ENCODE data around the gene GPR146. TPM values are rescaled to one million over a fixed set of nuclear protein-coding genes. Genes with fewer than 3 reads are reported as not detected.

GPR146 gene
- total and polyA plus RNA-seq, 9 of the 15 experiments (the other 6 are each of a cell fraction or from before 2014, with no cell fraction given), result 0.22 to 3.6 (median 0.64) TPM; not detected in 2

- peaks cover 3% of the 10 kb centered on the region; the same call in 1 of the 3 replicates for H3K79me2 ChIP-seq (ENCODE audit: control insufficient read depth, insufficient read depth, low read length)
- POLR2A ChIA-PET, result interaction anchor here (0.8 to 1.2 kb wide), 4 partner anchors 8 to 116 kb away, joined by 3 read pairs; no protein-coding TSS in a partner anchor
- DNase-seq (ENCODE audit: extremely low read depth in 1 of 4, low spot score in 3 of 4), result no peak
- H3K4me2 ChIP-seq (ENCODE audit: insufficient read depth, low read length), result no peak overlapping the region
- no peaks in the 10 kb centered on the region for H3K9me1 ChIP-seq (ENCODE audit: control insufficient read depth, insufficient read depth, low read length)
- FAIRE-seq, result no peak
- in situ Hi-C loops (cut with MboI) (no loop called here), intact Hi-C loops (cut with micrococcal nuclease) (no loop called here)
- no peak overlapping the region for H2AFZ ChIP-seq (ENCODE audit: low read depth, low read length)
- H3K27ac ChIP-seq (ENCODE audit: extremely low read depth, low read depth, low read length), result no peak overlapping the region
- H3K4me1 ChIP-seq (replicated peaks in 1 of 2; ENCODE audit: control insufficient read depth in 2 of 2, insufficient read depth in 2 of 2, low read length in 2 of 2), result peaks cover 0 to 44% of the 10 kb centered on the region in 2 experiments; a peak in 2 of 5 replicates
- TF ChIP-seq POLR3G (IDR thresholded peaks at IDR 0.05; ENCODE audit: extremely low read depth, insufficient read length, insufficient replicate concordance) (no peak), ZNF263 (CRISPR knock-in tag; IDR thresholded peaks at IDR 0.05; ENCODE audit: borderline replicate concordance) (no peak), XRCC5 (IDR thresholded peaks at IDR 0.05; ENCODE audit: low read depth, low read length) (no peak)
- H3K27me3 ChIP-seq (ENCODE audit: control insufficient read depth in 2 of 2, insufficient read depth in 2 of 2, low read length in 2 of 2), result no peaks in the 10 kb centered on the region
- H3K36me3 ChIP-seq (ENCODE audit: control insufficient read depth, insufficient read depth, low read length), result no peaks in the 10 kb centered on the region
- ATAC-seq, result no peak
- no peaks in the 10 kb centered on the region for H3K9me3 ChIP-seq (replicated peaks; ENCODE audit: control insufficient read depth, insufficient read depth, low read depth, low read length)
- no TSS peak for BruUV-seq (replicated peaks)
- H3K9ac ChIP-seq (ENCODE audit: insufficient read depth in 1 of 2, low read depth in 2 of 2, low read length in 2 of 2), result peak overlapping the region in 1 of 2 experiments; percentile 29; a peak in 1 of 4 replicates
- H4K20me1 ChIP-seq (replicated peaks; ENCODE audit: control insufficient read depth, insufficient read depth, low read length), result no peaks in the 10 kb centered on the region; the same call in 1 of the 2 replicates
- no peak overlapping the region for H3K4me3 ChIP-seq
- CTCF ChIA-PET (ENCODE audit: low intra/inter-chr PET ratio), result no interaction called here
- 86% methylated on average over 10 of the region's 11 CpGs for WGBS (ENCODE audit: insufficient coverage, low coverage, missing lambda C conversion rate)
Observed at GRCh38 chr7:1105189-1105588, 60.8 kb downstream of the GPR146 start.

- CTCF ChIA-PET (ENCODE audit: low intra/inter-chr PET ratio), result no interaction called here
- peaks cover 0 to 42% of the 10 kb centered on the region in 2 experiments; a peak in 2 of 5 replicates for H3K4me1 ChIP-seq (replicated peaks in 1 of 2; ENCODE audit: control insufficient read depth in 2 of 2, insufficient read depth in 2 of 2, low read length in 2 of 2)
- H3K27me3 ChIP-seq (ENCODE audit: control insufficient read depth in 2 of 2, insufficient read depth in 2 of 2, low read length in 2 of 2), result no peaks in the 10 kb centered on the region
- H3K27ac ChIP-seq (ENCODE audit: extremely low read depth, low read depth, low read length), result no peak overlapping the region
- POLR2A ChIA-PET, result interaction anchor here (0.6 kb wide), 2 partner anchors 48 to 129 kb away, joined by 3 to 5 read pairs; no protein-coding TSS in a partner anchor
- H3K4me3 ChIP-seq, result no peak overlapping the region
- no peak overlapping the region for H3K4me2 ChIP-seq (ENCODE audit: insufficient read depth, low read length)
- FAIRE-seq (no peak), ATAC-seq (no peak), DNase-seq (ENCODE audit: extremely low read depth in 1 of 4, low spot score in 3 of 4) (no peak)
- in situ Hi-C loops (cut with MboI) (no loop called here), intact Hi-C loops (cut with micrococcal nuclease) (no loop called here)
- H3K9me3 ChIP-seq (replicated peaks; ENCODE audit: control insufficient read depth, insufficient read depth, low read depth, low read length), result no peaks in the 10 kb centered on the region
- H3K9me1 ChIP-seq (ENCODE audit: control insufficient read depth, insufficient read depth, low read length), result no peaks in the 10 kb centered on the region
- BruUV-seq (replicated peaks), result no TSS peak
- H3K79me2 ChIP-seq (ENCODE audit: control insufficient read depth, insufficient read depth, low read length), result peaks cover 3% of the 10 kb centered on the region; the same call in 2 of the 3 replicates
- no peak overlapping the region for H2AFZ ChIP-seq (ENCODE audit: low read depth, low read length)
- no peak overlapping the region for H3K9ac ChIP-seq (ENCODE audit: insufficient read depth in 1 of 2, low read depth in 2 of 2, low read length in 2 of 2)
- no peaks in the 10 kb centered on the region for H3K36me3 ChIP-seq (ENCODE audit: control insufficient read depth, insufficient read depth, low read length)
- 75% methylated on average over 15 of the region's 27 CpGs for WGBS (ENCODE audit: insufficient coverage, low coverage, missing lambda C conversion rate)
- H4K20me1 ChIP-seq (replicated peaks; ENCODE audit: control insufficient read depth, insufficient read depth, low read length), result no peaks in the 10 kb centered on the region; the same call in 1 of the 2 replicates
- no peak for TF ChIP-seq MYC (IDR thresholded peaks at IDR 0.05; ENCODE audit: low read depth, low read length)
- no peak for TF ChIP-seq MYC (CRISPR knock-in tag; IDR thresholded peaks at IDR 0.05; ENCODE audit: borderline replicate concordance, low read depth)
- no peak for TF ChIP-seq MAFG (tag; conservative IDR thresholded peaks at IDR 0.05)
- TF ChIP-seq TAF9B (IDR thresholded peaks at IDR 0.05; ENCODE audit: partially characterized antibody), result no peak
- TF ChIP-seq JUN (IDR thresholded peaks at IDR 0.05; ENCODE audit: borderline replicate concordance, low read depth, low read length), result no peak
- no peak for TF ChIP-seq JUN (CRISPR knock-in tag; IDR thresholded peaks at IDR 0.05; ENCODE audit: borderline replicate concordance)
- TF ChIP-seq LCOR (CRISPR knock-in tag; IDR thresholded peaks at IDR 0.05), result no peak
- TF ChIP-seq NR3C1 (CRISPR knock-in tag; IDR thresholded peaks at IDR 0.05), result no peak
- no peak for TF ChIP-seq ZNF717 (CRISPR knock-in tag; IDR thresholded peaks at IDR 0.05)
- TF ChIP-seq XRCC4 (IDR thresholded peaks at IDR 0.05; ENCODE audit: extremely low read depth, insufficient read depth, insufficient read length), result no peak
- no peak for TF ChIP-seq MIER1 (IDR thresholded peaks at IDR 0.05; ENCODE audit: low read depth)
Observed at GRCh38 chr7:1106063-1106792, 61.9 kb downstream of the GPR146 start.
